ENCODE data around the gene WNT3.

DNA sequence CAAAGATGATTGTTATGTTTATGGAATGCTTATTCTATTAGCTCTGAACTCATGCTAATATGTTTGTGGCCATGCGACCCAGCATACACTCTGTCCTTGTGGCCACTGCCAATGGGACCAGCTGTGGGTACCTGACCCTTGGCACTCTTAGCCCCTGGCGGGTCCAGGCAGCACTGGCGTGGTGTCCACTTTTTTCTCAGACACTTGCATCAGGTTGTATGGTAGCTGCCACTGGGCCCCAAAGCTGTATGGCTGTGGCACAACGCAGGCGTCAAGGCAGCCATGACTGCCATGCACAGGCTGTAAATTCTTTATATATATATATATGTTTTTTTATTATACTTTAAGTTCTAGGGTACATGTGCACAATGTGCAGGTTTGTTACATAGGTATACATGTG, 20.7 kb upstream of the WNT3 start:
- TF ChIP-seq POLR2A (IDR thresholded peaks at IDR 0.05; ENCODE audit: control extremely low read depth in 1 of 2, low read depth in 2 of 2, low read length in 2 of 2) (no peak), TCF12 (IDR thresholded peaks at IDR 0.05; ENCODE audit: low read depth, low read length) (no peak), EZH2 (IDR thresholded peaks at IDR 0.05; ENCODE audit: low read depth, low read length, severe bottlenecking) (no peak), POLR2AphosphoS5 (IDR thresholded peaks at IDR 0.05; ENCODE audit: low read depth, low read length) (no peak), CBX8 (IDR thresholded peaks at IDR 0.05; ENCODE audit: borderline replicate concordance, low read depth, low read length) (no peak), SUZ12 (IDR thresholded peaks at IDR 0.05; ENCODE audit: low read length) (no peak), HDAC2 (IDR thresholded peaks at IDR 0.05; ENCODE audit: borderline replicate concordance in 1 of 2, low read depth in 2 of 2, low read length in 2 of 2) (no peak), ZNF274 (IDR thresholded peaks at IDR 0.05; ENCODE audit: borderline replicate concordance, extremely low read depth, low read length) (no peak), GABPA (IDR thresholded peaks at IDR 0.05; ENCODE audit: borderline replicate concordance, insufficient read depth, low read length) (no peak), SP1 (IDR thresholded peaks at IDR 0.05; ENCODE audit: low read depth, low read length) (no peak), GTF2F1 (IDR thresholded peaks at IDR 0.05; ENCODE audit: borderline replicate concordance, low read depth, low read length) (no peak), BACH1 (IDR thresholded peaks at IDR 0.05; ENCODE audit: low read length) (no peak), EP300 (IDR thresholded peaks at IDR 0.05; ENCODE audit: borderline replicate concordance in 1 of 2, low read depth in 2 of 2, low read length in 2 of 2) (no peak)
- TF ChIP-seq, protein P1, sequence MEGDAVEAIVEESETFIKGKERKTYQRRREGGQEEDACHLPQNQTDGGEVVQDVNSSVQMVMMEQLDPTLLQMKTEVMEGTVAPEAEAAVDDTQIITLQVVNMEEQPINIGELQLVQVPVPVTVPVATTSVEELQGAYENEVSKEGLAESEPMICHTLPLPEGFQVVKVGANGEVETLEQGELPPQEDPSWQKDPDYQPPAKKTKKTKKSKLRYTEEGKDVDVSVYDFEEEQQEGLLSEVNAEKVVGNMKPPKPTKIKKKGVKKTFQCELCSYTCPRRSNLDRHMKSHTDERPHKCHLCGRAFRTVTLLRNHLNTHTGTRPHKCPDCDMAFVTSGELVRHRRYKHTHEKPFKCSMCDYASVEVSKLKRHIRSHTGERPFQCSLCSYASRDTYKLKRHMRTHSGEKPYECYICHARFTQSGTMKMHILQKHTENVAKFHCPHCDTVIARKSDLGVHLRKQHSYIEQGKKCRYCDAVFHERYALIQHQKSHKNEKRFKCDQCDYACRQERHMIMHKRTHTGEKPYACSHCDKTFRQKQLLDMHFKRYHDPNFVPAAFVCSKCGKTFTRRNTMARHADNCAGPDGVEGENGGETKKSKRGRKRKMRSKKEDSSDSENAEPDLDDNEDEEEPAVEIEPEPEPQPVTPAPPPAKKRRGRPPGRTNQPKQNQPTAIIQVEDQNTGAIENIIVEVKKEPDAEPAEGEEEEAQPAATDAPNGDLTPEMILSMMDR (IDR thresholded peaks at IDR 0.05; ENCODE audit: control extremely low read depth in 1 of 3, insufficient read depth in 1 of 3, low read depth in 1 of 3, low read length in 3 of 3), result no peak

Measured in H1 (cell line).